ENCODE results near the gene MAP4K4.

- TF ChIP-seq, protein P1, sequence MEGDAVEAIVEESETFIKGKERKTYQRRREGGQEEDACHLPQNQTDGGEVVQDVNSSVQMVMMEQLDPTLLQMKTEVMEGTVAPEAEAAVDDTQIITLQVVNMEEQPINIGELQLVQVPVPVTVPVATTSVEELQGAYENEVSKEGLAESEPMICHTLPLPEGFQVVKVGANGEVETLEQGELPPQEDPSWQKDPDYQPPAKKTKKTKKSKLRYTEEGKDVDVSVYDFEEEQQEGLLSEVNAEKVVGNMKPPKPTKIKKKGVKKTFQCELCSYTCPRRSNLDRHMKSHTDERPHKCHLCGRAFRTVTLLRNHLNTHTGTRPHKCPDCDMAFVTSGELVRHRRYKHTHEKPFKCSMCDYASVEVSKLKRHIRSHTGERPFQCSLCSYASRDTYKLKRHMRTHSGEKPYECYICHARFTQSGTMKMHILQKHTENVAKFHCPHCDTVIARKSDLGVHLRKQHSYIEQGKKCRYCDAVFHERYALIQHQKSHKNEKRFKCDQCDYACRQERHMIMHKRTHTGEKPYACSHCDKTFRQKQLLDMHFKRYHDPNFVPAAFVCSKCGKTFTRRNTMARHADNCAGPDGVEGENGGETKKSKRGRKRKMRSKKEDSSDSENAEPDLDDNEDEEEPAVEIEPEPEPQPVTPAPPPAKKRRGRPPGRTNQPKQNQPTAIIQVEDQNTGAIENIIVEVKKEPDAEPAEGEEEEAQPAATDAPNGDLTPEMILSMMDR (IDR thresholded peaks at IDR 0.05): no peak
- no peak for TF ChIP-seq POLR2A (IDR thresholded peaks at IDR 0.05)
These were observed 43.1 kb downstream of the MAP4K4 start for GRCh38 chr2:101740555-101740964.

Measured in adrenal gland (tissue), 5 donors.